ENCODE results near the gene UBE2K. TPM values are rescaled to one million over a fixed set of nuclear protein-coding genes. Genes with fewer than 3 reads are reported as not detected.
"Not testable (repeated sequence)": the region's sequence is repeated elsewhere in the genome, so short reads cannot be mapped to it uniquely, and the experiment has no call there.

UBE2K gene
- total RNA-seq, 4 donors from 2014 or later: 27.1 to 48.5 (median 32.3) TPM

DNA sequence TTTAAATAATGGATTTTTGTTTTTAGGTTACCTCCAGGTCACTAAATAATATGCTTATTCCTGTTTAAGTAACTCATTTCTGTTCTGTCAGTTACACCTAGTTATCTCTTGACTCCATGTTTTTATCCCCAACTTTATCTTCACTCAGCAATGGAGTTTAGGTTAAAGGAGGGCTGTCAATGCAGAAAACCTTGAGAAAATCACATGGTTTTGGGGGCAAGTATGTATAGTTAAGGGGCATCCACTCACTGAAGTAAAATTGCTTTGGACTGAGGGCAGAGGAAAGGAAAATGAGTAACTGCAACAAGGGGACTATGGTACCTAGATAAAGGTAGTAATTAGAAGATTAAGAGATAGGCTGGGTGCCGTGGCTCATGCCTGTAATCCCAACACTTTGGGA is 87.1 kb downstream of the UBE2K start:
- Histone ChIP-seq H3K4me3 (replicated peaks in 1 of 3) (no peak overlapping the region), H3K27me3 (no peaks in the 10 kb centered on the region), H3K27ac (no peak overlapping the region), H3K4me1 (no peaks in the 10 kb centered on the region), H3K36me3 (no peaks in the 10 kb centered on the region), H3K9me3 (no peaks in the 10 kb centered on the region)
- TF ChIP-seq POLR2A (IDR thresholded peaks at IDR 0.05): no peak
- TF ChIP-seq CTCF (IDR thresholded peaks at IDR 0.05): no peak
- DNase-seq: no peak
- intact Hi-C loops (cut with DNase I): no loop called here
- WGBS, 2 donors: 65 to 67% methylated on average over 1 of the region's 1 CpG

DNA sequence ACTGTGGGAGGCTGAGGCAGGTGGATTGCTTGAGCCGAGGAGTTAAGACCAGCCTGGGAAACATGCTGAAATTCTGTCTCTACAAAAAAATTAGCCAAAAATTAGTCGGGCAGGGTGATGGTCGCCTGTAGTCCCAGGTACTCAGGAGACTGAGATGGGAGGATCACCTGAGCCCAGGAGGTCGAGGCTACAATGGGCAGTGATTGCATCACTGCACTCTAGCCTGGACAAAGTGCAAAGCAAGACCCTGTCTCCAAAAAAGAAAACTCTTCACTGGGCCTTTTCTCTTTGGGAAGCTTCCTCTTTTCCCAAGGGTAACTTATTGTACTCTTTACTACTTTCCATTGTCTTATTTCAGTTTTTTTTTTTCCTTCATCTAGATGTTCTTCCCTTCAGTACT is 88.9 kb downstream of the UBE2K start:
- 83 to 86% methylated on average over 4 of the region's 4 CpGs for WGBS, 2 donors

DNA sequence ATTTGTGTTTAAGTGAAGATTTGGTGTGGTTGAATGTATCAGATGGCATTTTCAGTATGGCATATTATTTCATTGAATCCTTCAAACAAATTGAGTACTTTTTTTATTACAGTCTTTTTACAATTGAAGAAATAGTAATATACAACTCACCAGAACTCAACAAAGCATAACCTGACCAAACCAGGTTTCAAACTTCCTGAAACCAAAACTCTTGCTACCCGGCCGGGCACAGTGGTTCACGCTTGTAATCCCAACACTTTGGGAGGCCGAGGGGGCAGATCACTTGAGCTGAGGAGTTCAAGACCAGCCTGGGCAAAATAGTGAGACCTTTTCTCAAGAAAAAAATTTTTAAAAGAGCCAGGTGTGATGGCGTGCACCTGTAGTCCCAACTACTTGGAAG is 94.2 kb downstream of the UBE2K start:
- intact Hi-C loops (cut with DNase I): no loop called here

More for the DNA sequence above, 88.9 kb downstream of the UBE2K start:
- no peak overlapping the region for H3K4me3 ChIP-seq (replicated peaks in 1 of 3)
- H3K9me3 ChIP-seq: no peaks in the 10 kb centered on the region
- H3K4me1 ChIP-seq: no peaks in the 10 kb centered on the region
- intact Hi-C loops (cut with DNase I): no loop called here
- H3K27ac ChIP-seq: no peak overlapping the region
- no peaks in the 10 kb centered on the region for H3K27me3 ChIP-seq
- H3K36me3 ChIP-seq: no peaks in the 10 kb centered on the region
- TF ChIP-seq CTCF (IDR thresholded peaks at IDR 0.05) (no peak), POLR2A (IDR thresholded peaks at IDR 0.05) (no peak)
- no peak for DNase-seq

GRCh38 chr4:39792529-39792928 is 94.6 kb downstream of the UBE2K start:
- Histone ChIP-seq H3K4me3 (replicated peaks in 1 of 3) (no peak overlapping the region), H3K27ac (no peak overlapping the region), H3K36me3 (no peaks in the 10 kb centered on the region), H3K4me1 (no peaks in the 10 kb centered on the region), H3K9me3 (no peaks in the 10 kb centered on the region), H3K27me3 (no peaks in the 10 kb centered on the region)
- 90 to 92% methylated on average over 3 of the region's 3 CpGs for WGBS, 2 donors
- DNase-seq: no peak
- intact Hi-C loops (cut with DNase I): no loop called here
- TF ChIP-seq CTCF (IDR thresholded peaks at IDR 0.05): no peak
- TF ChIP-seq POLR2A (IDR thresholded peaks at IDR 0.05): no peak

More for the DNA sequence above, 94.2 kb downstream of the UBE2K start:
- Histone ChIP-seq H3K27me3 (no peaks in the 10 kb centered on the region), H3K27ac (no peak overlapping the region), H3K9me3 (no peaks in the 10 kb centered on the region), H3K4me1 (no peaks in the 10 kb centered on the region), H3K36me3 (no peaks in the 10 kb centered on the region), H3K4me3 (replicated peaks in 1 of 3) (no peak overlapping the region)
- no peak for DNase-seq
- no peak for TF ChIP-seq POLR2A (IDR thresholded peaks at IDR 0.05)
- no peak for TF ChIP-seq CTCF (IDR thresholded peaks at IDR 0.05)
- WGBS, 2 donors: 78 to 81% methylated on average over 5 of the region's 5 CpGs

DNA sequence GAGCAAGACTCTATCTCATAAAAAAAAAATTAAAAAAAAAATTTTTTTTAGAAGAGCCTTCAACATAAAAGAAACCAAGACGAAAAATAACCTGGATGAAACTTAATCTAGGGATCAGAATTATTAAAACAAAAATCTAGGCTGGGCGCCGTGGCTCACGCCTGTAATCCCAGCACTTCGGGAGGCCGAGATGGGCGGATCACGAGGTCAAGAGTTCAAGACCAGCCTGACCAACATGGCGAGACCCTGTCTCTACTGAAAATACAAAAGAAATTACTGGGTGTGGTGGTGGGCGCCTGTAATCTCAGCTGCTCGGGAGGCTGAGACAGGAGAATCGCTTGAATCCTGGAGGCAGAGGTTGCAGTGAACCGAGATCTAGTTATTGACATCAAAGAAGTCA is 95.0 kb downstream of the UBE2K start:
- intact Hi-C loops (cut with DNase I); H3K36me3 ChIP-seq; H3K4me1 ChIP-seq; H3K9me3 ChIP-seq; H3K27me3 ChIP-seq; H3K4me3 ChIP-seq (replicated peaks in 1 of 3); DNase-seq; H3K27ac ChIP-seq: not testable (repeated sequence)
- 95 to 96% methylated on average over 13 of the region's 13 CpGs for WGBS, 2 donors

DNA sequence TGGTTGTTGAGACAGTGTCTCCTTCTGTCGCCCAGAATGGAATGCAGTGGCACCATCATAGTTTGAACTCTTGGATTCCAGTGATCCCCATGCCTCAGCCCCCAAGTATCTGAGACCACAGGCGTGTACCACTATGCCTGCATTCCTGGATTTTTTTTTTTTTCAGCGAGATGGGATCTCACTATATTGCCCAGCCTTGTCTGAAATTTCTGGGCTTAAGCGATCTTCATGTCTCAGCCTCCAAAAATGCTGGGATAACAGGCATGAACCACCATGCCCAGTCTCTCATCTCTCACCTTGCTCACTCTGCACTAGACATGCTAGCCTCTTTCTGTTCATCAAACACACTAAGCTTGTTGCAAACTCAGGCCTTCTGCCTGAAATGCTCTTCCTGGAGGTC is 104.1 kb downstream of the UBE2K start:
- no peaks in the 10 kb centered on the region for H3K36me3 ChIP-seq
- no peaks in the 10 kb centered on the region for H3K9me3 ChIP-seq
- WGBS, 2 donors: 66 to 77% methylated on average over 4 of the region's 4 CpGs
- intact Hi-C loops (cut with DNase I): no loop called here
- H3K4me1 ChIP-seq: no peaks in the 10 kb centered on the region
- no peak for DNase-seq
- H3K4me3 ChIP-seq (replicated peaks in 1 of 3): no peak overlapping the region
- no peaks in the 10 kb centered on the region for H3K27me3 ChIP-seq
- TF ChIP-seq CTCF (IDR thresholded peaks at IDR 0.05) (no peak), POLR2A (IDR thresholded peaks at IDR 0.05) (no peak)
- H3K27ac ChIP-seq: no peak overlapping the region
